ENCODE data around the gene CTSL.
"Not testable (repeated sequence)": the region's sequence is repeated elsewhere in the genome, so short reads cannot be mapped to it uniquely, and the experiment has no call there.

CTSL gene

DNA sequence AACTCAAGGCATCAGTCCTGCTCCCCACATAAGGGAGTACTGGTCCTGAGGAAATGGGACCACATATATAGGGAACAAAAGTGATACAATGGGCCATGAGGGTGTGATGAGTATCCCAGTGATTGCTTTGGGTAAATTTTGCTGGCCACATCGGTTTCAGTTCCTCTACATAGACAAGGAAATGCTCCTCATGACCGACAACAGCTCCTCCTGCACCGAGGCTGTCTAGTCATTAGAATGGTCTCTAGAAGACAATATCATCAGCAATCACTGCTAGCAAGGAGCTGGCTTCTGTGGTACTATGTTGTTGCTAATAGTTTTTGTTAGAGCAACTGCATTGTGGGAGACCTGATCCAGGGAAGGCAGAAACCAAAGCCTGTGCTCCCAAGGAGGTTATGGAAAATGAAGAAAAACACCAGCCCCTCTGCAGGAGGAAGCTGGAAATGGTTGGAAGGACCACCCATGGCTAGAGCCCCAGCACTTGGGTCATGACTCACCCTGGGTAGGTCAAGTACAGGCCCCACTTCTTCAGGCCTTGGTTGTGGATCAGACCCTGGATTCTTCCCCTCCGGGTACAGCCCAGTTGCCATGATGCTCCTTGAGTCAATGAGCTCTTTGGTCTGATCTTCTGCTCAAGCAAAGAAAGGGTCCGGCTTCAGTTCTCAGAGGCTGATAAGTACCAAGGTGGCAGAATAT is 3.4 kb upstream of the CTSL start:
- no peak for DNase-seq (ENCODE audit: low read depth in 2 of 2)

- DNase-seq (ENCODE audit: low read depth in 2 of 2), result no peak
Measured at GRCh38 chr9:87725356-87725899, 491 bp upstream of the CTSL start.

DNA sequence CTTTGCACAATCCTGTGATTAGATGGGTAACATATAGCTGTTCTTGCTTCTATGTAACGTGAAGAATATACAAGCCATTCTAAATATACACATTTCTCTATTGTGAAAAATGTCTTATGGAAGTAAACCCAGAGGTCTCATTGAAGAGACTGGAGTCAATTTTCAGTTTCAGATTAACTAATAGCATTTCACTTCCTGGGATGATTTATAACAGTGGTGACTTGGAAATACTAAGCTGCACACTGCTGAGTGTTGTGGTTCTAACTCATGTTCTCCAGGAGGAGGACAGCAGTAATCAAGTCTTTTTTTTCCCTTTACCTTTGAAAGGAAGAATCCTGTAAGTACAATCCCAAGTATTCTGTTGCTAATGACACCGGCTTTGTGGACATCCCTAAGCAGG is 3.3 kb downstream of the CTSL start:
- no peak for DNase-seq (ENCODE audit: low read depth in 2 of 2)

- no peak for DNase-seq (ENCODE audit: low read depth in 2 of 2)
Measured at GRCh38 chr9:87731321-87731720, 5.4 kb downstream of the CTSL start.

- no peak for DNase-seq (ENCODE audit: low read depth in 2 of 2)
Measured at GRCh38 chr9:87732344-87732743, 6.4 kb downstream of the CTSL start.

DNA sequence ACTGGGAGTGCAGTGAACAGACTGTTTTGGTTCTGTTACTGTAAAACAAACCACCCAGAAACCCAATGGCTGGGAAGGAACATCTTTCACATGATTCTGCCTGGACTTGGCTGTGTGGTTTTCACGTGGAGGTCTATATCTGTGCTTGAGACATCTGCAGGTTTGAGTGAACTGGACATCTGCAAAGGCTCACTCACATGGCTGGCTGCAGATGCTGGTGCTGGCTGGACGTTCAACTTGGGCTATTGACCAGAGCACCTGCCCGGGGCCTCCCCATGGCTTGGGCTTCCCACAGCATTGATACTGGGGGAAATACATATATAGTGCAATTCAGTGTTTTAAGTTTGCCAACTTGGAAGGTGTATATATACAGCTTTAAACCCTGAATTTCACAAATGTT is 6.8 kb downstream of the CTSL start:
- no peak for DNase-seq (ENCODE audit: low read depth in 2 of 2)

DNA sequence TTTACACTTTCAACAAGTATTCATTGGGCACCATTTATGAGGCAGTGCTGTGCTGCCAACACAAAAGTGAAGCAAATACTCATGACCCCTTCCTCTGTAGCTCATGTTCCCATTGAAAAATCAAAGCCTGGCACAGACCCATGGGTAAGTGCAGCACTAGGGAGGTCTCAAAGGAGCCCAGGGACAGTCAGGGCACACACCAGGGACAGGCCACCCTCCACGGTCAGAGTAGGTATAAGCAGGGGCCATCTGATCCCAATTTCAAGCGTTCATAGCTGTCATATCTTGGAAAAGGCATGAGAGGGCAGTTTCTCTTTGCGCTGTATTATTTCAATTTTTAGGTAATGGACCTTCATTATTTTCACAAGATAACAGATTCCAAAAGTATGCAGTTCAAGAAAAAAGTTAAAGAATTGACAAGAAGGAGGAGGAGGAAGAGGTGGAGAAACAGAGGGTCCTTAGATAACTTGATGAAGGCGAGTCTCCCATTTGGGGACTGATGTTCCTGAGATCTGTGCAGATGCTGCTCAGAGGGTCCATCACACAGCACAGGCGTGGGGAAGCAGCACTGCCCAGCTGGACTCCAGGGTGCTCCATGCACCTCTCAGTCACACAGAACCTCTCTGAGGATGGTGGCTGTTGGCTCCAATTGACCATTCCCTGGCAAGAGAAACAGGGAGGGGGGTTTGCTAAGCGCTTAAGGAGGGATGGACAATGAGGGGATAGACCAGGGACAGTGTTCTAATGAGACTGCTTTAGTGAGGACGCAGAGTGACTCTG is 7.5 kb downstream of the CTSL start:
- no peak for DNase-seq (ENCODE audit: low read depth in 2 of 2)

- no peak for DNase-seq (ENCODE audit: low read depth in 2 of 2)
Measured at GRCh38 chr9:87734106-87734505, 8.2 kb downstream of the CTSL start.

GRCh38 chr9:87739546-87739945 is 13.6 kb downstream of the CTSL start:
- no peak for DNase-seq (ENCODE audit: low read depth in 2 of 2)

DNA sequence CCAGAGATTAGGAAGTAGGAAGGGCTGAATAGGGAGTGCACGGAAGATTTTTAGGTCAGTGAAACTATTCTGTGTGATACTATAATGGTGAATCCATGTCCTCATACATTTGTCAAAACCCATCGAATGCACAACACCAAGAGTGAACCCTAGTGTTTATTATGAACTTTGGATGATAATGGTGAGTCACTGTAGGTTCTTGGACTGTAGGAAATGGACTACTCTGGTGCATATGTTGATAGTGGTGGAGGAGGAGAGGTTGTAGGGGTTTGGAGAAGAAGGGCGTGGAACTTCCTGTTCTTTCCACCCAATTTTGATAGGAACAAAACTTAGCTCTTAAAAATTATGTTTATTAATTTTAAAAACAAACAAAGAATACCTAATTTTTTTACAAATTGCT is 14.3 kb downstream of the CTSL start:
- DNase-seq (ENCODE audit: low read depth in 2 of 2), result no peak

GRCh38 chr9:87741326-87741725 is 15.4 kb downstream of the CTSL start:
- no peak for DNase-seq (ENCODE audit: low read depth in 2 of 2)

DNA sequence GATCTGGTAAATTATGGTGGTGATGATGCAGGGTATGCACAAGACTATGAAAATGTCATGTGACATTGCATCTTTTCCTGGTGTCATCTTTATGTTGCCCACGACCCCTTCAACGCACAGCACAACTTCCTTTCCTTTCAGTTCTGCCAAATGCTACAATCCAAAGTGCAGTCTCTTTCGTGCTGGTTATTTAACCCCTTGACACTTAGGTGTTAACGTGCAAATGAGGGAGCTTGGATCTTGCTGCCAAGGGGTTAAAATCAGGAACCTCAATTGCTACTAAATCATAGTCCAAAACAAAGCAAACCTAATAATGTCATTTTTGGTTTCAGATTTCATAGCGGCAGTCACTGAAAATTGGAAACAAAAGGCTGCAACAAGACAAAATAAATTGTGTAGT is 16.0 kb downstream of the CTSL start:
- DNase-seq (ENCODE audit: low read depth in 2 of 2), result no peak

DNA sequence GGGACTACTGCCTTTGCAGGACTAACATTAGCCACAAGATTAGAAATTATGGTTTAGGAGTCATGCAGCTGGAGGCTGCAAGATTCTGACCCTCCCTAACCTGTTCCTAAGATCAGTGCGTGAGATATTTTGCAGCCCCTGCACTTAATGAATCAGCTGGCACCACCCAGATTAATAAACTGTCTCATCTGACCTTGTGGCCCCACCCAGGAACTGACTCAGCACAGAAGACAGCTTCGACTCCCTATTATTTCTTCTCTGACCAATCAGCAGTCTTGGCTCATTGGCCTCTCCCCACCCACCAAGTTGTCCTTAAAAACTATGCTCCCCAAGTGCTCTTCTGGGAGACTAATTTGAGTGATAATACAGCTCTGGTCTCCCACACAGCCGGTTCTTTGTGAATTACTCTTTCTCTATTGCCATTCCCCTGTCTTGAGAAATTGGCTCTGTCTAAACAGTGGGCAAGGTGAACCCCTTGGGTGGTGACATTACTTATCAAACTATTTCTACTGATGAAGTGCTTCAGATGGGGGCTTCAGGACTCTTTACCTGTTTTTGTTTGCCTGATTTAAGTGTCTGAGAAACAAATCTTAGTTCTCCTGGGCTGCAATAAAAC is 17.0 kb downstream of the CTSL start:
- DNase-seq (ENCODE audit: low read depth in 2 of 2), result no peak

DNA sequence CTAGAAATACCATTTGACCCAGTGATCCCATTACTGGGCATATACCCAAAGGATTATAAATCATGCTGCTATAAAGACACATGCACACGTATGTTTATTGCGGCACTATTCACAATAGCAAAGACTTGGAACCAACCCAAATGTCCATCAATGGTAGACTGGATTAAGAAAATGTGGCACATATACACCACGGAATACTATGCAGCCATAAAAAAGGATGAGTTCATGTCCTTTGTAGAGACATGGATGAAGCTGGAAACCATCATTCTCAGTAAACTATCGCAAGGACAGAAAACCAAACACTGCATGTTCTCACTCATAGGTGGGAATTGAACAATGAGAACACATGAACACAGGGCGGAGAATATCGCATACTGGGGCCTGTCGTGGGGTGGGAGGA is 18.3 kb downstream of the CTSL start:
- DNase-seq (ENCODE audit: low read depth in 2 of 2), result not testable (repeated sequence)

- DNase-seq (ENCODE audit: low read depth in 2 of 2), result no peak
Measured at GRCh38 chr9:87746186-87746585, 20.3 kb downstream of the CTSL start.

- DNase-seq (ENCODE audit: low read depth in 2 of 2), result no peak
Measured at GRCh38 chr9:87748881-87749280, 23.0 kb downstream of the CTSL start.

- no peak for DNase-seq (ENCODE audit: low read depth in 2 of 2)
Measured at GRCh38 chr9:87749335-87750035, 23.6 kb downstream of the CTSL start.

GRCh38 chr9:87750726-87751125 is 24.8 kb downstream of the CTSL start:
- no peak for DNase-seq (ENCODE audit: low read depth in 2 of 2)

DNA sequence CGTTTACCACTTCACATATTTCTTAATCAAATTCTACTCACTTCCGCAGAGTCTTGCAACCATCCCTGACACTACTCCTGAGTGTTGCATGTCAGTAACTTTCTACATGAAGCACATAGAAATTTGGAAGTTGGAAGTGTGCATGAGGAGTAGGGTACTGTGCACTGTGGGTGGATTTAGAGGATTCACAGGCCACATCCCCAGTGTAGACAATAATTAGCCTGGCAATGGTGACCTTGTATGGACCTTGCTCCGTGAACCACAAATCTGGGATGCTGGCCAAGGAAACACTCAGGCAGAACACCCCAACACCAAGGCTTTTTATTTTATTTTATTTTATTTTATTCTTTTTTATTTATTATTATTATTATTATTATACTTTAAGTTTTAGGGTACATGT is 25.5 kb downstream of the CTSL start:
- DNase-seq (ENCODE audit: low read depth in 2 of 2), result no peak

DNA sequence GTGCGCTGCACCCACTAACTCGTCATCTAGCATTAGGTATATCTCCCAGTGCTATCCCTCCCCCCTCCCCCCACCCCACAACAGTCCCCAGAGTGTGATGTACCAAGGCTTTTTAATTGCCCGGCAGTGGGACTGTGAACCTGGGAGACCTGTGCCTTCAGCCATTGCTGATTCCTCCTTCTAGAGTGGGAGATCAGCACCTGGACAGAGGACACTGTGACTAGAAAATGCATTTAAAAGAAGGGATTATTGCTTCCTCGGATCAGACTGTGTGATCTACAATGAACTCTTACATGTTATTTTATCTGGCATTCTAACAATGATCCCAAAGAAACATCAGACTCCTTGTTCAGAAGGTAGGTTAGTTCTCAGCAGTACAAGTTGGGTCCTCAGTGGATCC is 25.9 kb downstream of the CTSL start:
- DNase-seq (ENCODE audit: low read depth in 2 of 2), result no peak

- no peak for DNase-seq (ENCODE audit: low read depth in 2 of 2)
Measured at GRCh38 chr9:87753313-87753712, 27.4 kb downstream of the CTSL start.

GRCh38 chr9:87758330-87758729 is 32.4 kb downstream of the CTSL start:
- not testable (repeated sequence) for DNase-seq (ENCODE audit: low read depth in 2 of 2)
